HEK293 (cell line): ENCODE measurements around the gene FUOM.

Experiments
- CTCF ChIA-PET: fragments of 350-600 bp; formaldehyde crosslinking; extraction: SDS; loops from one replicate; lab custom pipeline; 2021; ENCODE audit warnings: antibody characterized with exemption; lab: Yijun Ruan, JAX
- POLR2A ChIA-PET: fragments of 300-600 bp; formaldehyde crosslinking; extraction: SDS; loops from one replicate; lab custom pipeline; 2020; ENCODE audit warnings: antibody characterized with exemption, inconsistent platforms; lab: Yijun Ruan, JAX
- H3K27ac ChIP-seq: fragments of 200-500 bp; sonication (Bioruptor generic); 2 replicates; pipeline ENCODE4 v1.5.1; 2014; ENCODE audit warnings: low read depth, low read length, control low read depth, inconsistent platforms; ENCODE audit errors: extremely low read depth
- H3K36me3 ChIP-seq, 2 experiments: fragments of 200-500 bp in 1 of 2; sonication (Bioruptor generic) in 1 of 2; 1 replicate in 1 of 2; 2 replicates in 1 of 2; pipeline ENCODE4 v1.5.1; 2014 to 2017; ENCODE audit warnings: inconsistent platforms in 2 of 2, low read length in 2 of 2; ENCODE audit not compliant: control insufficient read depth in 2 of 2, insufficient read depth in 1 of 2
- H3K4me1 ChIP-seq: fragments of 200-500 bp; sonication (Bioruptor generic); 2 replicates; pipeline ENCODE4 v1.5.1; 2014; ENCODE audit warnings: mild to moderate bottlenecking, low read length, inconsistent platforms; ENCODE audit not compliant: control insufficient read depth, insufficient read depth
- H3K4me3 ChIP-seq: 2 replicates; pipeline ENCODE4 v1.5.1; 2011; ENCODE audit warnings: low read depth, mild to moderate bottlenecking, control low read depth, low read length, moderate library complexity
- H3K9me3 ChIP-seq: fragments of 200-500 bp; sonication (Bioruptor generic); 2 replicates; pipeline ENCODE4 v1.5.1; 2014; ENCODE audit warnings: low read depth, low read length, inconsistent platforms; ENCODE audit not compliant: control insufficient read depth, insufficient read depth
- BCL11A ChIP-seq: fragments of 450-650 bp; formaldehyde crosslinking; IDR thresholded peaks from 2 replicates; pipeline ENCODE4 v1.5.1; 2016; ENCODE audit warnings: low read depth, missing biosample characterization, missing genetic modification characterization
- EGR2 ChIP-seq: fragments of 450-650 bp; formaldehyde crosslinking; IDR thresholded peaks from 2 replicates; pipeline ENCODE4 v1.5.1; 2016; ENCODE audit warnings: low read depth, missing biosample characterization, missing genetic modification characterization
- GLIS1 ChIP-seq: fragments of 450-650 bp; formaldehyde crosslinking; IDR thresholded peaks from 2 replicates; pipeline ENCODE4 v1.5.1; 2016; ENCODE audit warnings: missing biosample characterization, missing genetic modification characterization
- HOXC10 ChIP-seq: sonication (generic); formaldehyde crosslinking; IDR thresholded peaks from 2 replicates; pipeline ENCODE4 v1.8.1; 2023; ENCODE audit warnings: mild to moderate bottlenecking, missing genetic modification reagents
- KLF1 ChIP-seq: fragments of 450-650 bp; formaldehyde crosslinking; IDR thresholded peaks from 2 replicates; pipeline ENCODE4 v1.5.1; 2016; ENCODE audit warnings: missing biosample characterization, missing genetic modification characterization
- KLF16 ChIP-seq: fragments of 450-650 bp; formaldehyde crosslinking; IDR thresholded peaks from 2 replicates; pipeline ENCODE4 v1.5.1; 2017; ENCODE audit warnings: missing biosample characterization, missing genetic modification characterization
- KLF7 ChIP-seq: fragments of 450-650 bp; formaldehyde crosslinking; IDR thresholded peaks from 2 replicates; pipeline ENCODE4 v1.5.1; 2016; ENCODE audit warnings: missing biosample characterization, missing genetic modification characterization, borderline replicate concordance
- KLF8 ChIP-seq: fragments of 450-650 bp; formaldehyde crosslinking; IDR thresholded peaks from 2 replicates; pipeline ENCODE4 v1.5.1; 2016; ENCODE audit warnings: missing biosample characterization, missing genetic modification characterization
- KLF9 ChIP-seq: fragments of 450-650 bp; formaldehyde crosslinking; IDR thresholded peaks from 2 replicates; pipeline ENCODE4 v1.5.1; 2016; ENCODE audit warnings: missing biosample characterization, missing genetic modification characterization, low read depth
- MYNN ChIP-seq: fragments of 450-650 bp; formaldehyde crosslinking; IDR thresholded peaks from 2 replicates; pipeline ENCODE4 v1.5.1; 2016; ENCODE audit warnings: missing biosample characterization, missing genetic modification characterization, borderline replicate concordance
- SCRT2 ChIP-seq: fragments of 450-650 bp; formaldehyde crosslinking; IDR thresholded peaks from 2 replicates; pipeline ENCODE4 v1.5.1; 2016; ENCODE audit warnings: missing biosample characterization, missing genetic modification characterization
- SP2 ChIP-seq: fragments of 450-650 bp; formaldehyde crosslinking; IDR thresholded peaks from 2 replicates; pipeline ENCODE4 v1.5.1; 2016; ENCODE audit warnings: missing biosample characterization, missing genetic modification characterization
- SP3 ChIP-seq: fragments of 450-650 bp; formaldehyde crosslinking; IDR thresholded peaks from 2 replicates; pipeline ENCODE4 v1.5.1; 2016; ENCODE audit warnings: missing biosample characterization, missing genetic modification characterization
- ZBTB48 ChIP-seq: fragments of 450-650 bp; formaldehyde crosslinking; IDR thresholded peaks from 2 replicates; pipeline ENCODE4 v1.5.1; 2016; ENCODE audit warnings: missing biosample characterization, missing genetic modification characterization
- ZFHX2 ChIP-seq: fragments of 450-650 bp; formaldehyde crosslinking; conservative IDR thresholded peaks from 2 replicates; pipeline ENCODE4 v1.5.1; 2016; ENCODE audit warnings: missing biosample characterization, missing genetic modification characterization
- ZFP69B ChIP-seq: fragments of 450-650 bp; formaldehyde crosslinking; IDR thresholded peaks from 2 replicates; pipeline ENCODE4 v1.5.1; 2016; ENCODE audit warnings: missing biosample characterization, missing genetic modification characterization
- ZNF16 ChIP-seq: fragments of 450-650 bp; formaldehyde crosslinking; IDR thresholded peaks from 2 replicates; pipeline ENCODE4 v1.5.1; 2016; ENCODE audit warnings: low read depth, missing biosample characterization, missing genetic modification characterization
- ZNF248 ChIP-seq: fragments of 450-650 bp; formaldehyde crosslinking; IDR thresholded peaks from 2 replicates; pipeline ENCODE4 v1.5.1; 2017; ENCODE audit warnings: missing biosample characterization, missing genetic modification characterization
- ZNF266 ChIP-seq: fragments of 450-650 bp; formaldehyde crosslinking; IDR thresholded peaks from 2 replicates; pipeline ENCODE4 v1.5.1; 2016; ENCODE audit warnings: missing biosample characterization, missing genetic modification characterization, low read depth
- ZNF341 ChIP-seq: fragments of 450-650 bp; formaldehyde crosslinking; IDR thresholded peaks from 2 replicates; pipeline ENCODE4; 2016; ENCODE audit warnings: low read depth, missing biosample characterization, missing genetic modification characterization
- ZNF37A ChIP-seq: fragments of 450-650 bp; IDR thresholded peaks from 2 replicates; pipeline ENCODE4 v1.5.1; 2018; ENCODE audit warnings: missing biosample characterization, missing genetic modification characterization
- ZNF501 ChIP-seq: fragments of 450-650 bp; formaldehyde crosslinking; IDR thresholded peaks from 2 replicates; pipeline ENCODE4 v1.5.1; 2016; ENCODE audit warnings: missing biosample characterization, missing genetic modification characterization
- ZNF654 ChIP-seq: fragments of 450-650 bp; formaldehyde crosslinking; IDR thresholded peaks from 2 replicates; pipeline ENCODE4 v1.5.1; 2016; ENCODE audit warnings: low read depth, missing biosample characterization, missing genetic modification characterization
- ZNF747 ChIP-seq: fragments of 450-650 bp; formaldehyde crosslinking; IDR thresholded peaks from 2 replicates; pipeline ENCODE4 v1.5.1; 2016; ENCODE audit warnings: missing biosample characterization, missing genetic modification characterization
- ZNF830 ChIP-seq: fragments of 450-650 bp; IDR thresholded peaks from 2 replicates; pipeline ENCODE4 v1.5.0; 2018; ENCODE audit warnings: missing biosample characterization, missing genetic modification characterization, low read depth, mild to moderate bottlenecking, moderate library complexity
- ZSCAN23 ChIP-seq: fragments of 450-650 bp; formaldehyde crosslinking; IDR thresholded peaks from 2 replicates; pipeline ENCODE4 v1.5.1; 2016; ENCODE audit warnings: missing biosample characterization, missing genetic modification characterization
- TF ChIP-seq, protein P1 (sequence below): fragments of 450-650 bp; formaldehyde crosslinking; IDR thresholded peaks from 2 replicates; pipeline ENCODE4 v1.5.0; 2017; ENCODE audit warnings: missing biosample characterization, missing genetic modification characterization, borderline replicate concordance
- TF ChIP-seq, protein P2 (sequence below): fragments of 450-650 bp; formaldehyde crosslinking; IDR thresholded peaks from 2 replicates; pipeline ENCODE4 v1.5.1; 2017; ENCODE audit warnings: missing biosample characterization, missing genetic modification characterization
- TF ChIP-seq, protein P3 (sequence below): fragments of 450-650 bp; formaldehyde crosslinking; IDR thresholded peaks from 2 replicates; pipeline ENCODE4 v1.5.1; 2016; ENCODE audit warnings: missing biosample characterization, missing genetic modification characterization
- TF ChIP-seq, protein P4 (sequence below): fragments of 450-650 bp; formaldehyde crosslinking; IDR thresholded peaks from 2 replicates; pipeline ENCODE4 v1.5.1; 2016; ENCODE audit warnings: missing biosample characterization, missing genetic modification characterization

Gene FUOM

DNA sequence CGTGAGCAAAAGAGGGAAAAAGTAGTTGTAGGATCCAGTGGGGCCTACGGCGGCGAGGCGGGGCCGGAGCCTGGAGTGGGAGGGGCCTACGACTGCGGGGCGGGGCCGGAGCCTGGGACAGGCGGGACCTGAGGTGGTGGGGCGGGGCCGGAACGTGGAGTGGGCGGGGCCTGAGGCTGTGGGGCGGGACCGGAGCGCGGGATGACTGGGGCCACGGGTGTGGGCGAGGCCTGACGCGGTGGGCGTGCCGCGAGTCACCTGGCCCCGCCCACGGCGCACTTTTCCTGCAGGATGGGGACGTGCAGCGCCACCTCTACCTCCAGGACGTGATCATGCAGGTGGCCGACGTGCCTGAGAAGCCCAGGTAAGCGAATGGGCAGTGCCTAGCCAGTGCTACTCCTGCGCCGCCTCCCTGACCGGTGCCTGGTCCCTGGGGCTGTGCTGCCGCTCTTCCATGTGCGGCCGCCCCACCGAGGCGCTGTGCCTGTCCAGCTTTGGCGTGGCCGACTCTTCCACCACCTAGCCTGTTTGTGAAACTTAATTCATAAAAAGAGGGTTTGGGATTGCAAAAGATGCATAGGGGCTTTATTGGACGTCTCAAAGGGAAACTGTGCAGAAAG is 48.6 kb downstream of the FUOM start:
- H3K27ac ChIP-seq: peak overlapping the region; percentile 88
- ChIA-PET CTCF (no interaction called here), POLR2A (no interaction called here)
- no peaks in the 10 kb centered on the region for H3K4me1 ChIP-seq
- peak overlapping the region; percentile 95 for H3K4me3 ChIP-seq
- H3K9me3 ChIP-seq: no peaks in the 10 kb centered on the region
- TF ChIP-seq, protein P1, sequence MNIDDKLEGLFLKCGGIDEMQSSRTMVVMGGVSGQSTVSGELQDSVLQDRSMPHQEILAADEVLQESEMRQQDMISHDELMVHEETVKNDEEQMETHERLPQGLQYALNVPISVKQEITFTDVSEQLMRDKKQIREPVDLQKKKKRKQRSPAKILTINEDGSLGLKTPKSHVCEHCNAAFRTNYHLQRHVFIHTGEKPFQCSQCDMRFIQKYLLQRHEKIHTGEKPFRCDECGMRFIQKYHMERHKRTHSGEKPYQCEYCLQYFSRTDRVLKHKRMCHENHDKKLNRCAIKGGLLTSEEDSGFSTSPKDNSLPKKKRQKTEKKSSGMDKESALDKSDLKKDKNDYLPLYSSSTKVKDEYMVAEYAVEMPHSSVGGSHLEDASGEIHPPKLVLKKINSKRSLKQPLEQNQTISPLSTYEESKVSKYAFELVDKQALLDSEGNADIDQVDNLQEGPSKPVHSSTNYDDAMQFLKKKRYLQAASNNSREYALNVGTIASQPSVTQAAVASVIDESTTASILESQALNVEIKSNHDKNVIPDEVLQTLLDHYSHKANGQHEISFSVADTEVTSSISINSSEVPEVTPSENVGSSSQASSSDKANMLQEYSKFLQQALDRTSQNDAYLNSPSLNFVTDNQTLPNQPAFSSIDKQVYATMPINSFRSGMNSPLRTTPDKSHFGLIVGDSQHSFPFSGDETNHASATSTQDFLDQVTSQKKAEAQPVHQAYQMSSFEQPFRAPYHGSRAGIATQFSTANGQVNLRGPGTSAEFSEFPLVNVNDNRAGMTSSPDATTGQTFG (tag by site-specific recombination): no peak
- TF ChIP-seq ZNF654 (no peak), KLF16 (tag by site-specific recombination) (peak; percentile 60; the same call in 1 of the 2 replicates), SCRT2 (tag by site-specific recombination) (no peak), KLF8 (tag by site-specific recombination) (peak; percentile 85; the same call in 1 of the 2 replicates), ZNF16 (tag by site-specific recombination) (no peak), ZFP69B (tag by site-specific recombination) (0 out of 2 replicates have a peak, but pooled peaks have one; percentile 41), MYNN (tag by site-specific recombination) (no peak), ZSCAN23 (tag by site-specific recombination) (no peak), HOXC10 (CRISPR knock-in tag) (no peak), KLF7 (no peak), ZFHX2 (tag by site-specific recombination) (peak; percentile 86), ZNF501 (tag by site-specific recombination) (no peak), ZNF830 (tag by site-specific recombination) (no peak), KLF9 (tag by site-specific recombination) (peak; percentile 98), SP2 (tag by site-specific recombination) (peak; percentile 83), EGR2 (tag by site-specific recombination) (peak; percentile 70), ZNF248 (tag by site-specific recombination) (no peak), ZNF37A (no peak), ZNF266 (tag by site-specific recombination) (no peak), BCL11A (tag by site-specific recombination) (no peak), KLF1 (tag by site-specific recombination) (peak; percentile 73), ZBTB48 (tag by site-specific recombination) (0 out of 2 replicates have a peak, but pooled peaks have one; percentile 19), SP3 (tag by site-specific recombination) (peak; percentile 89), ZNF341 (no peak), GLIS1 (tag by site-specific recombination) (no peak), ZNF747 (no peak)
- TF ChIP-seq, protein P2, sequence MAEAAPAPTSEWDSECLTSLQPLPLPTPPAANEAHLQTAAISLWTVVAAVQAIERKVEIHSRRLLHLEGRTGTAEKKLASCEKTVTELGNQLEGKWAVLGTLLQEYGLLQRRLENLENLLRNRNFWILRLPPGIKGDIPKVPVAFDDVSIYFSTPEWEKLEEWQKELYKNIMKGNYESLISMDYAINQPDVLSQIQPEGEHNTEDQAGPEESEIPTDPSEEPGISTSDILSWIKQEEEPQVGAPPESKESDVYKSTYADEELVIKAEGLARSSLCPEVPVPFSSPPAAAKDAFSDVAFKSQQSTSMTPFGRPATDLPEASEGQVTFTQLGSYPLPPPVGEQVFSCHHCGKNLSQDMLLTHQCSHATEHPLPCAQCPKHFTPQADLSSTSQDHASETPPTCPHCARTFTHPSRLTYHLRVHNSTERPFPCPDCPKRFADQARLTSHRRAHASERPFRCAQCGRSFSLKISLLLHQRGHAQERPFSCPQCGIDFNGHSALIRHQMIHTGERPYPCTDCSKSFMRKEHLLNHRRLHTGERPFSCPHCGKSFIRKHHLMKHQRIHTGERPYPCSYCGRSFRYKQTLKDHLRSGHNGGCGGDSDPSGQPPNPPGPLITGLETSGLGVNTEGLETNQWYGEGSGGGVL: no peak
- TF ChIP-seq, protein P3, sequence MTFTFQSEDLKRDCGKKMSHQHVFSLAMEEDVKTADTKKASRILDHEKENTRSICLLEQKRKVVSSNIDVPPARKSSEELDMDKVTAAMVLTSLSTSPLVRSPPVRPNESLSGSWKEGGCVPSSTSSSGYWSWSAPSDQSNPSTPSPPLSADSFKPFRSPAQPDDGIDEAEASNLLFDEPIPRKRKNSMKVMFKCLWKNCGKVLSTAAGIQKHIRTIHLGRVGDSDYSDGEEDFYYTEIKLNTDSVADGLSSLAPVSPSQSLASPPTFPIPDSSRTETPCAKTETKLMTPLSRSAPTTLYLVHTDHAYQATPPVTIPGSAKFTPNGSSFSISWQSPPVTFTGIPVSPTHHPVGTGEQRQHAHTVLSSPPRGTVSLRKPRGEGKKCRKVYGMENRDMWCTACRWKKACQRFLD (tag by site-specific recombination): no peak
- TF ChIP-seq, protein P4, sequence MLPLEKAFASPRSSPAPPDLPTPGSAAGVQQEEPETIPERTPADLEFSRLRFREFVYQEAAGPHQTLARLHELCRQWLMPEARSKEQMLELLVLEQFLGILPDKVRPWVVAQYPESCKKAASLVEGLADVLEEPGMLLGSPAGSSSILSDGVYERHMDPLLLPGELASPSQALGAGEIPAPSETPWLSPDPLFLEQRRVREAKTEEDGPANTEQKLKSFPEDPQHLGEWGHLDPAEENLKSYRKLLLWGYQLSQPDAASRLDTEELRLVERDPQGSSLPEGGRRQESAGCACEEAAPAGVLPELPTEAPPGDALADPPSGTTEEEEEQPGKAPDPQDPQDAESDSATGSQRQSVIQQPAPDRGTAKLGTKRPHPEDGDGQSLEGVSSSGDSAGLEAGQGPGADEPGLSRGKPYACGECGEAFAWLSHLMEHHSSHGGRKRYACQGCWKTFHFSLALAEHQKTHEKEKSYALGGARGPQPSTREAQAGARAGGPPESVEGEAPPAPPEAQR (tag by site-specific recombination): no peak
- peaks cover 7 to 48% of the 10 kb centered on the region in 2 experiments; a peak in 2 of 3 replicates for H3K36me3 ChIP-seq
